Caco-2 (cell line): Measurements from ENCODE around the gene TRIO. TPM values are rescaled to one million over a fixed set of nuclear protein-coding genes. Genes with fewer than 3 reads are reported as not detected.

ENCODE experiments used
- BruUV-seq: library from RNA; stranded (reverse); fragments of 400-500 nt; replicated peaks from 2 replicates; lab custom pipeline; 2021; lab: Mats Ljungman, UMichigan
- CTCF ChIA-PET: fragments of 300-600 bp; sonication (Branson Sonifier 250); formaldehyde crosslinking; loops from one replicate; lab custom pipeline; 2022; ENCODE audit warnings: antibody characterized with exemption; lab: Charles Lee
- POLR2A ChIA-PET: fragments of 300-600 bp; sonication (Branson Sonifier 250); formaldehyde crosslinking; loops from one replicate; lab custom pipeline; 2022; ENCODE audit warnings: antibody characterized with exemption; lab: Charles Lee
- DNase-seq, 2 experiments: peaks; one replicate each; pipeline versions ENCODE4 v3.0.0 to v3.0.0-alpha.2; 2020 to 2022
- H3K27me3 ChIP-seq: replicated peaks from 2 replicates; pipeline ENCODE4 v1.6.0; 2011; ENCODE audit warnings: low read length; ENCODE audit not compliant: control insufficient read depth, insufficient read depth
- H3K36me3 ChIP-seq: 2 replicates; pipeline ENCODE4 v1.5.1; 2011; ENCODE audit warnings: low read length; ENCODE audit not compliant: control insufficient read depth, insufficient read depth
- H3K4me1 ChIP-seq: fragments of 250-450 bp; sonication (Bioruptor Pico); 2 replicates; pipeline ENCODE4 v1.5.1; 2020; ENCODE audit warnings: mild to moderate bottlenecking
- H3K4me3 ChIP-seq: 2 replicates; pipeline ENCODE4 v1.5.1; 2011; ENCODE audit warnings: low read depth, mild to moderate bottlenecking, control low read depth, low read length
- H3K9me3 ChIP-seq: fragments of 250-450 bp; sonication (Bioruptor Pico); 2 replicates; pipeline ENCODE4 v1.5.1; 2020; ENCODE audit warnings: mild to moderate bottlenecking, moderate library complexity
- H3K27ac Mint-ChIP-seq: one replicate; pipeline ENCODE4 v1.8.0; 2022; ENCODE audit warnings: mixed read lengths; ENCODE audit not compliant: unreplicated experiment
- H3K27me3 Mint-ChIP-seq: one replicate; pipeline ENCODE4 v1.8.0; 2022; ENCODE audit warnings: mixed read lengths; ENCODE audit not compliant: insufficient read depth, unreplicated experiment
- H3K36me3 Mint-ChIP-seq: one replicate; pipeline ENCODE4 v1.8.0; 2022; ENCODE audit warnings: mild to moderate bottlenecking, mixed read lengths; ENCODE audit not compliant: insufficient read depth, unreplicated experiment
- H3K4me1 Mint-ChIP-seq: one replicate; pipeline ENCODE4 v1.8.0; 2022; ENCODE audit warnings: low read depth, mixed read lengths; ENCODE audit not compliant: unreplicated experiment
- H3K4me3 Mint-ChIP-seq: one replicate; pipeline ENCODE4 v1.8.0; 2022; ENCODE audit warnings: mild to moderate bottlenecking, moderate library complexity, mixed read lengths; ENCODE audit not compliant: unreplicated experiment
- H3K9me3 Mint-ChIP-seq: one replicate; pipeline ENCODE4 v1.8.0; 2022; ENCODE audit warnings: mixed read lengths; ENCODE audit not compliant: unreplicated experiment
- intact Hi-C: fragments of 100-400 bp; cut with micrococcal nuclease; formaldehyde crosslinking; loops from one replicate; pipeline ENCODE4 v1.10.0; 2022; ENCODE audit not compliant: unreplicated experiment
- total RNA-seq: library from RNA; stranded (reverse); gene quantifications from 2 replicates; pipeline ENCODE4 v1.2.3, GENCODE V29; 2022
- TF ChIP-seq, protein P1 (sequence below), 2 experiments: fragments of 200-600 bp in 1 of 2; IDR thresholded peaks; 1 replicate in 1 of 2; 2 replicates in 1 of 2; pipeline versions ENCODE4 v1.5.1 to v1.8.0; 2011 to 2022; ENCODE audit warnings: antibody characterized with exemption in 1 of 2, control low read depth in 1 of 2, inconsistent platforms in 1 of 2, low read depth in 1 of 2, low read length in 1 of 2, mild to moderate bottlenecking in 1 of 2, moderate library complexity in 1 of 2; ENCODE audit not compliant: insufficient read depth in 1 of 2, severe bottlenecking in 1 of 2, unreplicated experiment in 1 of 2

The TRIO gene
- total RNA-seq, 1 experiment from 2014 or later = 92.0 TPM

DNA sequence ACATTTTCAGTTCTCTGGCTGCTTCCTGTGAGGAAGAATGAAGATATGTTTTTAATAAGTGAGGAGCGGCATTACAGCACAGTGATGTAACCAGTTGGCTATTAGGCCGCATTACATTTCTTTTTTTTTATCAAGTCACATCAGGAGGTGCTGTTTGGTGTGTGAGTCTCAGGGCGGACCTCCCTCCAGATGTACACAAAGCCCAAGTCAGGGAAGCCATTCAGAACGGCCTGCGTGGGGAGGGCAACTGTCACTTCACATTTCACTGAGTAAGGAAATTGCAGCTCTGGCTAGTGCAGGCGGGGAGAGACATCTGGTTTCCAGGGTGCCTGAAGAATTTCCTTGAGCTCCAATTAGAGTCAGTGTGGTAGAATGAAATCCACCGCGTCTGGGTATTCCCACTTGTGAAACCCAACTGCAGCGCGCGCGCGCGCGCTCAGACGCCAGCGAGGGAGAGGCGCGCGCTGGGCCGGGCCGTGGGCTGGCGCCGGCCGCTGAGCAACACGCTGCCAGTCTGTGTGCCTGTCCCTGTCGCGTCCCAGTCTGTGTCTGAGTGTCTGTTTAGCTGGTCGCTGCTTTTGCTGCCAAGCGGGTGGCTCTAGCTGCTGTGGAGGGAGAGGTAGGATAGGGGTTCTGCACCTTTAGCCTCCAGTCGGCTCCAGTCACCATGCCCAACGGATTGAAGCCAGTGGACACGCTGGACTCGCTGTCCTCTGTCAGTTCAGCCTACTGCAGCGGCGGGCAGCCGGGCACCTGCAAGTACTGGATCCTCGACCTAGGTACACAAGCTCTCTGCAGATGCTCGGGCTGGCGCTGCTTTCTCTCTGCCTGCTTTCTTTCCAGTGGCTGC lies 297.7 kb downstream of the TRIO start:
- no peak overlapping the region for H3K4me3 Mint-ChIP-seq
- CTCF ChIA-PET = no interaction called here

DNA sequence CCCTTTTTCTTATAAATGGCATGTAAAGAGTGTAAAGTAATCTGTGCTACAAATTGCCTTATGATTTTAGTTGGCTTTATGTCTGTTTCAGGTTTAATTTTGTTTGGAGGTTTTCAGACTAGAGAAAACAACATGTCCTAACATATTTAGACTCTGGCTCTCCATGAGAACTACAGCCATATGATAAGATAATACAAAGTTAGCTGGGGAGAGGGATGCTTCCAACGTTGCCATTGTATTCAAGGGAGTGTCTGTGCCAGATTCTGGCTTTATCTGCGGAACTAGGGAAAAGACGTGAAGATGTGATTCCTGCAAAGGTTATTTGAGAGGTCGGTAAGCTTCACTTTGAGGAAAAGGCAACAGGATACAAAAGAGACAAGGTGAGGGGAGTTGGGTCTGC lies 298.5 kb downstream of the TRIO start:
- TF ChIP-seq, protein P1, sequence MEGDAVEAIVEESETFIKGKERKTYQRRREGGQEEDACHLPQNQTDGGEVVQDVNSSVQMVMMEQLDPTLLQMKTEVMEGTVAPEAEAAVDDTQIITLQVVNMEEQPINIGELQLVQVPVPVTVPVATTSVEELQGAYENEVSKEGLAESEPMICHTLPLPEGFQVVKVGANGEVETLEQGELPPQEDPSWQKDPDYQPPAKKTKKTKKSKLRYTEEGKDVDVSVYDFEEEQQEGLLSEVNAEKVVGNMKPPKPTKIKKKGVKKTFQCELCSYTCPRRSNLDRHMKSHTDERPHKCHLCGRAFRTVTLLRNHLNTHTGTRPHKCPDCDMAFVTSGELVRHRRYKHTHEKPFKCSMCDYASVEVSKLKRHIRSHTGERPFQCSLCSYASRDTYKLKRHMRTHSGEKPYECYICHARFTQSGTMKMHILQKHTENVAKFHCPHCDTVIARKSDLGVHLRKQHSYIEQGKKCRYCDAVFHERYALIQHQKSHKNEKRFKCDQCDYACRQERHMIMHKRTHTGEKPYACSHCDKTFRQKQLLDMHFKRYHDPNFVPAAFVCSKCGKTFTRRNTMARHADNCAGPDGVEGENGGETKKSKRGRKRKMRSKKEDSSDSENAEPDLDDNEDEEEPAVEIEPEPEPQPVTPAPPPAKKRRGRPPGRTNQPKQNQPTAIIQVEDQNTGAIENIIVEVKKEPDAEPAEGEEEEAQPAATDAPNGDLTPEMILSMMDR (IDR thresholded peaks at IDR 0.05; ENCODE audit: insufficient read depth in 1 of 2, low read depth in 1 of 2, low read length in 1 of 2, severe bottlenecking in 1 of 2, unreplicated experiment in 1 of 2) = no peak
- no peaks in the 10 kb centered on the region for H3K4me1 Mint-ChIP-seq
- ChIA-PET POLR2A (no interaction called here), CTCF (no interaction called here)
- Histone ChIP-seq H3K36me3 (no peaks in the 10 kb centered on the region), H3K4me3 (no peak overlapping the region), H3K9me3 (no peaks in the 10 kb centered on the region), H3K4me1 (no peaks in the 10 kb centered on the region), H3K27me3 (no peaks in the 10 kb centered on the region)
- no peaks in the 10 kb centered on the region for H3K27me3 Mint-ChIP-seq
- intact Hi-C loops = no loop called here
- no peak overlapping the region for H3K27ac Mint-ChIP-seq
- H3K36me3 Mint-ChIP-seq = peaks cover 36% of the 10 kb centered on the region
- no peak overlapping the region for H3K4me3 Mint-ChIP-seq
- H3K9me3 Mint-ChIP-seq = no peaks in the 10 kb centered on the region
- BruUV-seq = no TSS peak
- DNase-seq = no peak

More for the DNA sequence above, 297.7 kb downstream of the TRIO start:
- Histone ChIP-seq H3K4me3 (no peak overlapping the region), H3K4me1 (no peaks in the 10 kb centered on the region), H3K27me3 (no peaks in the 10 kb centered on the region), H3K9me3 (no peaks in the 10 kb centered on the region), H3K36me3 (no peaks in the 10 kb centered on the region)
- no TSS peak for BruUV-seq
- Mint-ChIP-seq H3K36me3 (peaks cover 36% of the 10 kb centered on the region), H3K27me3 (no peaks in the 10 kb centered on the region), H3K27ac (no peak overlapping the region), H3K4me1 (no peaks in the 10 kb centered on the region), H3K9me3 (no peaks in the 10 kb centered on the region)
- TF ChIP-seq, protein P1 (IDR thresholded peaks at IDR 0.05; ENCODE audit: insufficient read depth in 1 of 2, low read depth in 1 of 2, low read length in 1 of 2, severe bottlenecking in 1 of 2, unreplicated experiment in 1 of 2) = no peak
- intact Hi-C loops = no loop called here
- DNase-seq = no peak
- POLR2A ChIA-PET = no interaction called here

DNA sequence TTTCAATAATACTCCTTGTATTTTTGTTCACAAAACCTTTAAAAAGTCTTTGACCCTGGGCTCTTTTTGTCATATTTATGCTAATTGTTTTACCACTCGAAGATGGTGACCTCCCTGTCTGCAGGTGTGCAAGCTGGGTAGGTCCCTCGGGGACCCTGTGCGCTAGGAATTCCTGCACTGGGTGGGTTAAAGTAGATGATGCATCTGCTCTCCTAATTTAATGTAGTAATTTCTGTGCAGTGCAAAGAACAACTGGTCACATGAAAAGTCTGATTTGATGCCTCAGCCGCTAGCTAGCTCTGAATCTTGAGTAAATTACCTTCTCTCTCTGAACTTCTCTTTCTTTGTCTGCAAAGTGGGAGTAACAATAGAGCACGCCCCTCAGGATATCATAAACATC lies 299.4 kb downstream of the TRIO start:
- TF ChIP-seq, protein P1 (IDR thresholded peaks at IDR 0.05; ENCODE audit: insufficient read depth in 1 of 2, low read depth in 1 of 2, low read length in 1 of 2, severe bottlenecking in 1 of 2, unreplicated experiment in 1 of 2) = no peak
- Mint-ChIP-seq H3K36me3 (peaks cover 36% of the 10 kb centered on the region), H3K27me3 (no peaks in the 10 kb centered on the region), H3K4me1 (no peaks in the 10 kb centered on the region), H3K9me3 (no peaks in the 10 kb centered on the region), H3K27ac (no peak overlapping the region), H3K4me3 (no peak overlapping the region)
- Histone ChIP-seq H3K9me3 (no peaks in the 10 kb centered on the region), H3K4me1 (no peaks in the 10 kb centered on the region), H3K27me3 (no peaks in the 10 kb centered on the region), H3K36me3 (no peaks in the 10 kb centered on the region), H3K4me3 (no peak overlapping the region)
- POLR2A ChIA-PET = no interaction called here
- no peak for DNase-seq
- intact Hi-C loops = no loop called here
- CTCF ChIA-PET = no interaction called here
- BruUV-seq = no TSS peak
